Neural progenitor cell (in vitro differentiated cells): ENCODE measurements around the gene MGAT4B. TPM values are rescaled to one million over a fixed set of nuclear protein-coding genes. Genes with fewer than 3 reads are reported as not detected.

Source experiments
- microRNA counts: library from miRNA; unstranded; fragments of <30 nt; microRNA quantifications from one replicate; lab custom pipeline; 2016
- microRNA-seq: library from miRNA; unstranded; fragments of <30 nt; microRNA quantifications from one replicate; pipeline ENCODE4, GENCODE V29; 2016
- small RNA-seq: library from RNA; depleted of rRNA; stranded (forward); fragments of <200 nt; gene quantifications from one replicate; pipeline ENCODE3, GENCODE V24; 2015
- total RNA-seq: library from RNA; depleted of rRNA; stranded (reverse); fragments of >200 nt; gene quantifications from 2 replicates; pipeline ENCODE4 v1.2.3, GENCODE V29; 2015; ENCODE audit warnings: low replicate concordance

Gene MGAT4B
- total RNA-seq, 1 donor from 2014 or later: 32.1 TPM

MicroRNA genes within 50 kb of the gene (microRNA counts, 767-probe panel; counts per million panel counts)
- microRNA hsa-miR-1229 (lab: Ali Mortazavi, UCI): 460 counts per million, percentile 90 among the panel's probes with 10 or more counts

Small RNA genes within 50 kb of the gene (microRNA-seq; reads per million reads assigned to microRNA genes)
- not detected for gene MIR1229

Small RNA genes within 50 kb of the gene (small RNA-seq; reads per million reads assigned to genes)
- gene MIR1229 (not detected), gene RF00019 (not detected)

Other genes starting within 250 kb of the MGAT4B start
- gene HNRNPH1, start 183.2 kb downstream of the MGAT4B start, total RNA-seq: 795 and 1,138 TPM in 2 replicates
- gene CBY3, start 125.8 kb downstream of the MGAT4B start, total RNA-seq: not detected in 2 replicates
- gene CANX, start 107.9 kb downstream of the MGAT4B start, total RNA-seq: 301 and 403 TPM in 2 replicates
- gene MAML1, start 74.0 kb downstream of the MGAT4B start, total RNA-seq: 29.1 and 30.7 TPM in 2 replicates
- 0.81 TPM in 1 of 2 replicates, not detected in the other for gene LTC4S, start 12.9 kb downstream of the MGAT4B start, total RNA-seq
- 27.6 and 55.0 TPM in 2 replicates for gene SQSTM1, start 14.0 kb upstream of the MGAT4B start, total RNA-seq
- gene MRNIP, start 52.0 kb upstream of the MGAT4B start, total RNA-seq: 68.5 and 73.5 TPM in 2 replicates
- gene TBC1D9B, start 101.0 kb upstream of the MGAT4B start, total RNA-seq: 26.7 and 60.1 TPM in 2 replicates